H1 (cell line): ENCODE results near the gene IDUA. TPM values are rescaled to one million over a fixed set of nuclear protein-coding genes. Genes with fewer than 3 reads are reported as not detected.

Experiments used
- CTCF ChIA-PET: fragments of 300-600 bp; sonication (Branson Sonifier 250); formaldehyde crosslinking; loops from one replicate; lab custom pipeline; 2021; ENCODE audit not compliant: partially characterized antibody; lab: Charles Lee
- POLR2A ChIA-PET: fragments of 300-600 bp; sonication (Branson Sonifier 250); formaldehyde crosslinking; loops from one replicate; lab custom pipeline; 2021; ENCODE audit warnings: inconsistent platforms; ENCODE audit not compliant: partially characterized antibody; lab: Charles Lee
- DNase-seq, 2 experiments: peaks; one replicate each; pipeline versions ENCODE4 v3.0.0 to v3.0.0-alpha.2; 2010 to 2022; ENCODE audit warnings: low spot score in 2 of 2, low read depth in 1 of 2, mixed read lengths in 1 of 2
- FAIRE-seq: peaks from 2 replicates; lab custom pipeline; 2011; peaks lifted over from hg19 to GRCh38; lab: Jason Lieb, UNC
- H2AFZ ChIP-seq: 2 replicates; pipeline ENCODE4 v1.8.1; 2012; ENCODE audit warnings: low read length, inconsistent platforms
- H2AK5ac ChIP-seq: 2 replicates; pipeline ENCODE4 v1.6.1; 2013; ENCODE audit warnings: low read depth, low read length
- H2BK120ac ChIP-seq: replicated peaks from 2 replicates; pipeline ENCODE3; 2013; ENCODE audit warnings: low read depth, low read length, inconsistent platforms
- H2BK12ac ChIP-seq: 2 replicates; pipeline ENCODE4 v1.6.1; 2013; ENCODE audit warnings: low read depth, low read length
- H2BK15ac ChIP-seq: 2 replicates; pipeline ENCODE4 v1.6.1; 2013; ENCODE audit warnings: low read length
- H2BK20ac ChIP-seq: 2 replicates; pipeline ENCODE4 v1.6.1; 2013; ENCODE audit warnings: low read length
- H2BK5ac ChIP-seq: 2 replicates; pipeline ENCODE4 v1.6.1; 2013; ENCODE audit warnings: low read depth, low read length
- H3K14ac ChIP-seq: 2 replicates; pipeline ENCODE4 v1.6.1; 2013; ENCODE audit warnings: inconsistent platforms; ENCODE audit not compliant: insufficient read length
- H3K18ac ChIP-seq: 2 replicates; pipeline ENCODE4 v1.6.1; 2013; ENCODE audit warnings: low read length; ENCODE audit errors: extremely low read depth
- H3K23ac ChIP-seq: 2 replicates; pipeline ENCODE4 v1.6.1; 2013; ENCODE audit warnings: inconsistent platforms; ENCODE audit not compliant: insufficient read length
- H3K23me2 ChIP-seq: 2 replicates; pipeline ENCODE4 v1.6.1; 2013; ENCODE audit warnings: low read depth, low read length
- H3K27ac ChIP-seq: 2 replicates; pipeline ENCODE4 v1.6.1; 2011; ENCODE audit warnings: low read depth, low read length, inconsistent platforms
- H3K27me3 ChIP-seq, 4 experiments: replicated peaks in 1 of 4; 1 replicate in 1 of 4; 2 replicates in 3 of 4; pipeline versions ENCODE4 v1.6.1 to v1.8.1; 2011 to 2013; ENCODE audit warnings: low read length in 3 of 4, mild to moderate bottlenecking in 3 of 4, inconsistent platforms in 2 of 4, mixed read lengths in 2 of 4, moderate library complexity in 1 of 4; ENCODE audit not compliant: control insufficient read depth in 3 of 4, insufficient read depth in 3 of 4; ENCODE audit errors: extremely low read depth in 1 of 4
- H3K36me3 ChIP-seq, 4 experiments: 2 replicates each; pipeline versions ENCODE4 v1.6.1 to v1.8.1; 2011 to 2013; ENCODE audit warnings: mild to moderate bottlenecking in 4 of 4, low read length in 3 of 4, moderate library complexity in 2 of 4, control low read depth in 1 of 4, inconsistent platforms in 1 of 4; ENCODE audit not compliant: insufficient read depth in 4 of 4, control insufficient read depth in 2 of 4
- H3K4ac ChIP-seq: replicated peaks from 2 replicates; pipeline ENCODE3; 2013; ENCODE audit warnings: low read length, low read depth, mixed read lengths, inconsistent platforms; ENCODE audit not compliant: insufficient read length
- H3K4me1 ChIP-seq, 4 experiments: replicated peaks in 1 of 4; 1 replicate in 1 of 4; 2 replicates in 3 of 4; pipeline versions ENCODE4 v1.6.1 to v1.8.1; 2011 to 2013; ENCODE audit warnings: low read length in 3 of 4, inconsistent platforms in 2 of 4, mixed read lengths in 1 of 4; ENCODE audit not compliant: insufficient read depth in 4 of 4, control insufficient read depth in 3 of 4
- H3K4me2 ChIP-seq, 2 experiments: 2 replicates each; pipeline versions ENCODE4 v1.6.1 to v1.8.1; 2011 to 2013; ENCODE audit warnings: low read depth in 2 of 2, low read length in 2 of 2, control low read depth in 1 of 2, inconsistent platforms in 1 of 2, mild to moderate bottlenecking in 1 of 2; ENCODE audit not compliant: insufficient read depth in 1 of 2
- H3K4me3 ChIP-seq, 4 experiments: fragments of 200-600, 300-600 bp in 1 of 4; sonication (generic), shearing (Covaris generic), sonication (Bioruptor Twin) in 1 of 4; 2 replicates each; pipeline versions ENCODE4 v1.5.1 to v1.8.1; 2011 to 2016; ENCODE audit warnings: low read length in 4 of 4, low read depth in 3 of 4, control low read depth in 2 of 4, inconsistent platforms in 2 of 4, mild to moderate bottlenecking in 2 of 4, mixed read lengths in 1 of 4, moderate library complexity in 1 of 4; ENCODE audit not compliant: insufficient read depth in 2 of 4; ENCODE audit errors: extremely low read depth in 1 of 4
- H3K56ac ChIP-seq: replicated peaks from 2 replicates; pipeline ENCODE3; 2013; ENCODE audit warnings: low read depth, mild to moderate bottlenecking, mixed read lengths, low read length, inconsistent platforms; ENCODE audit not compliant: insufficient read length
- H3K79me1 ChIP-seq: 2 replicates; pipeline ENCODE4 v1.6.1; 2013; ENCODE audit warnings: low read depth, low read length, control low read depth
- H3K79me2 ChIP-seq, 2 experiments: 2 replicates each; pipeline versions ENCODE4 v1.6.1 to v1.8.1; 2012 to 2013; ENCODE audit warnings: low read length in 2 of 2, mild to moderate bottlenecking in 2 of 2, inconsistent platforms in 1 of 2; ENCODE audit not compliant: insufficient read depth in 2 of 2, control insufficient read depth in 1 of 2
- H3K9ac ChIP-seq, 4 experiments: replicated peaks in 1 of 4; 1 replicate in 1 of 4; 2 replicates in 3 of 4; pipeline versions ENCODE4 v1.6.1 to v1.8.1; 2011 to 2013; ENCODE audit warnings: low read depth in 3 of 4, low read length in 3 of 4, control low read depth in 2 of 4, mild to moderate bottlenecking in 2 of 4, moderate library complexity in 2 of 4, inconsistent platforms in 1 of 4; ENCODE audit errors: extremely low read depth in 1 of 4
- H3K9me3 ChIP-seq, 2 experiments: 2 replicates each; pipeline versions ENCODE4 v1.6.1 to v1.8.1; 2012 to 2013; ENCODE audit warnings: mild to moderate bottlenecking in 2 of 2, moderate library complexity in 2 of 2, control low read depth in 1 of 2, inconsistent platforms in 1 of 2, low read depth in 1 of 2, low read length in 1 of 2, mixed read lengths in 1 of 2; ENCODE audit not compliant: insufficient read depth in 2 of 2
- H4K20me1 ChIP-seq, 2 experiments: replicated peaks in 1 of 2; 2 replicates each; pipeline versions ENCODE3 to v1.8.1; 2011 to 2013; ENCODE audit warnings: inconsistent platforms in 2 of 2, low read length in 2 of 2, mild to moderate bottlenecking in 1 of 2; ENCODE audit not compliant: insufficient read depth in 2 of 2, control insufficient read depth in 1 of 2
- H4K5ac ChIP-seq: 2 replicates; pipeline ENCODE4 v1.6.1; 2013; ENCODE audit warnings: low read length, low read depth, mixed read lengths, inconsistent platforms; ENCODE audit not compliant: insufficient read length
- H4K8ac ChIP-seq: 2 replicates; pipeline ENCODE4 v1.8.0; 2013; ENCODE audit warnings: mild to moderate bottlenecking, moderate library complexity, low read length, inconsistent platforms; ENCODE audit not compliant: insufficient read depth; ENCODE audit errors: extremely low read depth
- H4K91ac ChIP-seq: replicated peaks from 2 replicates; pipeline ENCODE3; 2013; ENCODE audit warnings: low read length, mixed read lengths, inconsistent platforms; ENCODE audit not compliant: insufficient read length
- CBX8 ChIP-seq: fragments of 300-800, 300-1000 bp; sonication (generic); IDR thresholded peaks from 2 replicates; pipeline ENCODE4 v1.7.1; 2016; ENCODE audit warnings: low read depth, low read length, borderline replicate concordance
- CREB1 ChIP-seq: IDR thresholded peaks from 2 replicates; pipeline ENCODE4 v1.6.1; 2012; ENCODE audit warnings: inconsistent platforms
- CTCF ChIP-seq, 3 experiments: IDR thresholded peaks; 1 replicate in 2 of 3; 2 replicates in 1 of 3; pipeline versions ENCODE4 v1.5.1 to v1.6.1; 2011; ENCODE audit warnings: low read length in 3 of 3, mild to moderate bottlenecking in 3 of 3, inconsistent platforms in 2 of 3, low read depth in 1 of 3, moderate library complexity in 1 of 3; ENCODE audit not compliant: insufficient read depth in 1 of 3; ENCODE audit errors: control extremely low read depth in 1 of 3
- EGR1 ChIP-seq: IDR thresholded peaks from 2 replicates; pipeline ENCODE4 v1.6.1; 2011; ENCODE audit warnings: low read depth, low read length, borderline replicate concordance
- SP1 ChIP-seq: IDR thresholded peaks from 2 replicates; pipeline ENCODE4 v1.6.1; 2011; ENCODE audit warnings: low read depth, low read length
- YY1 ChIP-seq: IDR thresholded peaks from 2 replicates; pipeline ENCODE4 v1.6.1; 2011; ENCODE audit warnings: low read depth, mild to moderate bottlenecking, low read length
- WGBS, 2 experiments: shearing (Covaris generic) in 1 of 2; methylation state at CpG; one replicate each; pipeline versions ENCODE4 v1.1.6 to v1.1.7; 2013 to 2015; ENCODE audit warnings: low lambda C conversion rate in 2 of 2, mixed read lengths in 2 of 2, inconsistent platforms in 1 of 2, low coverage in 1 of 2, missing lambda C conversion rate in 1 of 2; ENCODE audit not compliant: insufficient replicate concordance in 2 of 2, insufficient coverage in 1 of 2, insufficient read length in 1 of 2; ENCODE audit errors: extremely low coverage in 1 of 2, missing lambda C conversion rate in 1 of 2; 5-methylcytosine and 5-hydroxymethylcytosine counted together
- polyA plus RNA-seq, 7 experiments: library from polyadenylated mRNA; depleted of rRNA in 3 of 7; stranded (reverse) in 5 of 7; unstranded in 2 of 7; fragments of >200 nt in 5 of 7; fragments of 200-250 nt in 2 of 7; gene quantifications; 1 replicate in 5 of 7; 2 replicates in 1 of 7; 4 replicates in 1 of 7; pipeline versions ENCODE4 v1.2.1 to v1.2.3, GENCODE V29; 2011 to 2013; ENCODE audit warnings: missing spikeins in 2 of 7, mixed read lengths in 2 of 7
- total RNA-seq: library from RNA; stranded (reverse); fragmentation: NEBNext Ultra II Directional; extraction: Animal tissue kit (Norgen Biotek cat#: 25700); gene quantifications from 2 replicates; pipeline ENCODE4 v1.2.1, GENCODE V29; 2021

IDUA gene
- total and polyA plus RNA-seq, 2 of the 8 experiments (the other 6 are each of a cell fraction or from before 2014, with no cell fraction given): 2.8 to 4.8 TPM

- no peak overlapping the region for H4K91ac ChIP-seq
- no peak overlapping the region for H2BK120ac ChIP-seq
- ChIA-PET CTCF (interaction anchor here (1.4 to 1.6 kb wide), 2 partner anchors 9 to 10 kb away, joined by 3 to 4 read pairs; no protein-coding TSS in a partner anchor), POLR2A (interaction anchor here (1.2 to 1.6 kb wide), 4 partner anchors 10 to 76 kb away, joined by 3 to 4 read pairs (median 4); no protein-coding TSS in a partner anchor)
- no peak overlapping the region for H3K4me3 ChIP-seq
- H3K27ac ChIP-seq: no peak overlapping the region
- no peaks in the 10 kb centered on the region for H3K79me1 ChIP-seq
- H3K36me3 ChIP-seq: no peaks in the 10 kb centered on the region
- FAIRE-seq: no peak
- no peak overlapping the region for H3K56ac ChIP-seq
- H3K23me2 ChIP-seq: no peaks in the 10 kb centered on the region
- no peak overlapping the region for H3K4me2 ChIP-seq
- H2BK5ac ChIP-seq: no peak overlapping the region
- H2BK12ac ChIP-seq: no peak overlapping the region
- H3K4ac ChIP-seq: no peak overlapping the region
- H2BK20ac ChIP-seq: no peak overlapping the region
- no peak for DNase-seq
- no peak overlapping the region for H3K18ac ChIP-seq
- no peaks in the 10 kb centered on the region; a peak in 1 of 7 replicates for H3K4me1 ChIP-seq
- TF ChIP-seq SP1 (no peak), YY1 (no peak), CBX8 (no peak), CTCF (IDR thresholded peaks at IDR 0.05; ENCODE audit: control extremely low read depth in 1 of 3, insufficient read depth in 1 of 3, low read depth in 1 of 3, low read length in 3 of 3) (no peak), CREB1 (no peak), EGR1 (no peak)
- no peak overlapping the region for H3K14ac ChIP-seq
- no peak overlapping the region for H3K9ac ChIP-seq
- no peak overlapping the region for H2AFZ ChIP-seq
- no peaks in the 10 kb centered on the region for H3K27me3 ChIP-seq
- H3K23ac ChIP-seq: no peak overlapping the region
- no peak overlapping the region for H2AK5ac ChIP-seq
- peaks cover 0 to 5% of the 10 kb centered on the region in 2 experiments for H4K20me1 ChIP-seq
- H3K9me3 ChIP-seq: no peaks in the 10 kb centered on the region
- H4K5ac ChIP-seq: no peak overlapping the region
- no peak overlapping the region for H2BK15ac ChIP-seq
- 90% methylated on average over 17 of the region's 17 CpGs; no CpG with 5 or more reads in 1 of the 2 experiments for WGBS, 2 experiments
- no peaks in the 10 kb centered on the region for H3K79me2 ChIP-seq
- no peak overlapping the region for H4K8ac ChIP-seq
These were observed 28.0 kb upstream of the IDUA start for GRCh38 chr4:958696-959337.
